Astrocyte (in vitro differentiated cells and primary cell): ENCODE measurements around the gene ABLIM2. TPM values are rescaled to one million over a fixed set of nuclear protein-coding genes. Genes with fewer than 3 reads are reported as not detected.

ENCODE experiments used
- DNase-seq: peaks from one replicate; pipeline ENCODE4 v3.0.0-alpha.2; 2010; ENCODE audit warnings: low read depth
- FAIRE-seq: peaks from 2 replicates; lab custom pipeline; 2011; peaks lifted over from hg19 to GRCh38; lab: Jason Lieb, UNC
- H2AFZ ChIP-seq: 2 replicates; pipeline ENCODE4 v1.6.0; 2012; ENCODE audit warnings: low read depth, low read length, inconsistent platforms
- H3K27ac ChIP-seq: 2 replicates; pipeline ENCODE4 v1.5.1; 2011; ENCODE audit warnings: low read depth, low read length, inconsistent platforms
- H3K27me3 ChIP-seq: 2 replicates; pipeline ENCODE4 v1.6.0; 2011; ENCODE audit warnings: low read length, inconsistent platforms; ENCODE audit not compliant: insufficient read depth
- H3K36me3 ChIP-seq: 2 replicates; pipeline ENCODE4 v1.5.1; 2011; ENCODE audit warnings: low read length, inconsistent platforms; ENCODE audit not compliant: insufficient read depth
- H3K4me1 ChIP-seq: 2 replicates; pipeline ENCODE4 v1.5.1; 2011; ENCODE audit warnings: low read length, inconsistent platforms; ENCODE audit not compliant: insufficient read depth
- H3K4me2 ChIP-seq: 2 replicates; pipeline ENCODE4 v1.6.0; 2012; ENCODE audit warnings: low read length, inconsistent platforms
- H3K4me3 ChIP-seq: 2 replicates; pipeline ENCODE4 v1.5.1; 2011; ENCODE audit warnings: low read depth, mild to moderate bottlenecking, low read length, inconsistent platforms; ENCODE audit not compliant: insufficient read depth
- H3K79me2 ChIP-seq: 2 replicates; pipeline ENCODE4 v1.6.0; 2012; ENCODE audit warnings: mild to moderate bottlenecking, low read length, inconsistent platforms; ENCODE audit not compliant: insufficient read depth
- H3K9ac ChIP-seq: 2 replicates; pipeline ENCODE4 v1.6.0; 2012; ENCODE audit warnings: mild to moderate bottlenecking, low read length, inconsistent platforms
- H3K9me3 ChIP-seq: 2 replicates; pipeline ENCODE4 v1.5.1; 2012; ENCODE audit warnings: low read depth, mild to moderate bottlenecking, low read length, inconsistent platforms; ENCODE audit not compliant: insufficient read depth
- H4K20me1 ChIP-seq: 2 replicates; pipeline ENCODE4 v1.6.0; 2012; ENCODE audit warnings: low read length, inconsistent platforms; ENCODE audit not compliant: insufficient read depth
- H3K27ac Mint-ChIP-seq: one replicate; pipeline ENCODE4 v1.8.0; 2021; ENCODE audit warnings: mild to moderate bottlenecking, mixed read lengths; ENCODE audit not compliant: unreplicated experiment
- H3K27me3 Mint-ChIP-seq: one replicate; pipeline ENCODE4 v1.8.0; 2021; ENCODE audit warnings: low read depth, mixed read lengths; ENCODE audit not compliant: unreplicated experiment
- H3K36me3 Mint-ChIP-seq: one replicate; pipeline ENCODE4 v1.8.0; 2021; ENCODE audit warnings: low read depth, mixed read lengths; ENCODE audit not compliant: unreplicated experiment
- H3K4me1 Mint-ChIP-seq: one replicate; pipeline ENCODE4 v1.8.0; 2021; ENCODE audit warnings: low read depth, mixed read lengths; ENCODE audit not compliant: unreplicated experiment
- H3K4me3 Mint-ChIP-seq: one replicate; pipeline ENCODE4 v1.8.0; 2021; ENCODE audit warnings: mild to moderate bottlenecking, moderate library complexity, mixed read lengths; ENCODE audit not compliant: unreplicated experiment
- H3K9me3 Mint-ChIP-seq: one replicate; pipeline ENCODE4 v1.8.0; 2021; ENCODE audit warnings: mild to moderate bottlenecking, mixed read lengths; ENCODE audit not compliant: unreplicated experiment
- CTCF ChIP-seq: IDR thresholded peaks from 2 replicates; pipeline ENCODE4 v1.5.1; 2011; ENCODE audit warnings: low read depth, mild to moderate bottlenecking, inconsistent platforms, low read length, moderate library complexity; ENCODE audit not compliant: insufficient read depth
- EZH2 ChIP-seq: IDR thresholded peaks from 2 replicates; pipeline ENCODE4 v1.6.1; 2012; ENCODE audit warnings: mild to moderate bottlenecking, low read length, inconsistent platforms; ENCODE audit not compliant: insufficient read depth
- total RNA-seq: library from RNA; stranded (reverse); gene quantifications from 2 replicates; pipeline ENCODE4 v1.2.1, GENCODE V29; 2021

ABLIM2 gene
- total RNA-seq, 1 donor from 2014 or later = 0.50 TPM

- Histone ChIP-seq H3K36me3 (no peaks in the 10 kb centered on the region), H3K4me3 (no peak overlapping the region), H3K4me1 (peaks cover 1% of the 10 kb centered on the region), H3K9me3 (no peaks in the 10 kb centered on the region), H3K27ac (no peak overlapping the region), H3K27me3 (peaks cover 5% of the 10 kb centered on the region), H3K4me2 (no peak overlapping the region), H3K9ac (no peak overlapping the region), H2AFZ (no peak overlapping the region), H3K79me2 (no peaks in the 10 kb centered on the region), H4K20me1 (no peaks in the 10 kb centered on the region)
- Mint-ChIP-seq H3K27me3 (peaks cover 29% of the 10 kb centered on the region), H3K36me3 (no peaks in the 10 kb centered on the region), H3K4me3 (no peak overlapping the region), H3K27ac (no peak overlapping the region), H3K4me1 (no peaks in the 10 kb centered on the region), H3K9me3 (peaks cover 4% of the 10 kb centered on the region)
- DNase-seq = no peak
- no peak for FAIRE-seq
- TF ChIP-seq EZH2 (no peak), CTCF (no peak)
Observed at GRCh38 chr4:7990807-7991459, 167.7 kb downstream of the ABLIM2 start.

- TF ChIP-seq EZH2 (no peak), CTCF (no peak)
- H3K27ac ChIP-seq = no peak overlapping the region
- H4K20me1 ChIP-seq = no peaks in the 10 kb centered on the region
- no peaks in the 10 kb centered on the region for H3K79me2 ChIP-seq
- H3K27me3 ChIP-seq = peaks cover 5% of the 10 kb centered on the region
- H3K27ac Mint-ChIP-seq = no peak overlapping the region
- no peaks in the 10 kb centered on the region for H3K9me3 ChIP-seq
- H3K4me3 Mint-ChIP-seq = no peak overlapping the region
- no peaks in the 10 kb centered on the region for H3K36me3 ChIP-seq
- peaks cover 6% of the 10 kb centered on the region for H3K4me1 ChIP-seq
- H3K4me3 ChIP-seq = no peak overlapping the region
- no peaks in the 10 kb centered on the region for H3K36me3 Mint-ChIP-seq
- FAIRE-seq (no peak), DNase-seq (no peak)
- no peaks in the 10 kb centered on the region for H3K4me1 Mint-ChIP-seq
- H3K27me3 Mint-ChIP-seq = peaks cover 34% of the 10 kb centered on the region
- no peak overlapping the region for H3K4me2 ChIP-seq
- H3K9me3 Mint-ChIP-seq = peaks cover 4% of the 10 kb centered on the region
- H2AFZ ChIP-seq = no peak overlapping the region
- no peak overlapping the region for H3K9ac ChIP-seq
Observed at GRCh38 chr4:7989654-7990053, 169.0 kb downstream of the ABLIM2 start.

- no peak overlapping the region for H3K9ac ChIP-seq
- H3K27me3 Mint-ChIP-seq = peaks cover 43% of the 10 kb centered on the region
Observed at GRCh38 chr4:7988437-7988836, 170.2 kb downstream of the ABLIM2 start.

More at GRCh38 chr4:7988437-7988836, 170.2 kb downstream of the ABLIM2 start:
- Mint-ChIP-seq H3K4me1 (no peaks in the 10 kb centered on the region), H3K4me3 (no peak overlapping the region), H3K9me3 (peaks cover 4% of the 10 kb centered on the region), H3K27ac (no peak overlapping the region), H3K36me3 (no peaks in the 10 kb centered on the region)
- Histone ChIP-seq H3K4me3 (no peak overlapping the region), H4K20me1 (no peaks in the 10 kb centered on the region), H3K4me2 (no peak overlapping the region), H2AFZ (no peak overlapping the region), H3K79me2 (no peaks in the 10 kb centered on the region), H3K27ac (no peak overlapping the region), H3K9me3 (no peaks in the 10 kb centered on the region), H3K36me3 (no peaks in the 10 kb centered on the region), H3K27me3 (peaks cover 5% of the 10 kb centered on the region), H3K4me1 (peaks cover 6% of the 10 kb centered on the region)
- peak; percentile 59 for FAIRE-seq
- peak; percentile 53 for DNase-seq
- TF ChIP-seq CTCF = no peak
- no peak for TF ChIP-seq EZH2
